Spleen (tissue), 7 donors: Measurements from ENCODE around the gene ZNF177.

Experiments
- POLR2A ChIP-seq, 3 donors: fragments of 450-650 bp; IDR thresholded peaks; one replicate each; pipeline ENCODE4 v1.5.1; 2017; ENCODE audit warnings: antibody characterized with exemption in 3 of 3, mild to moderate bottlenecking in 1 of 3
- POLR2AphosphoS5 ChIP-seq, 3 donors: sonication (generic); formaldehyde crosslinking; IDR thresholded peaks; one replicate each; pipeline ENCODE4 v1.5.1; 2017; ENCODE audit warnings: antibody characterized with exemption in 3 of 3
- TF ChIP-seq, protein P1 (sequence below), 11 experiments: fragments of 200-600 bp in 7 of 11; fragments of 450-650 bp in 4 of 11; sonication (generic) in 4 of 11; IDR thresholded peaks in 8 of 11; conservative IDR thresholded peaks in 3 of 11; 1 replicate in 7 of 11; 2 replicates in 4 of 11; pipeline versions ENCODE4 v1.4.0 to v1.8.0; 2016 to 2021; ENCODE audit warnings: antibody characterized with exemption in 11 of 11, inconsistent platforms in 4 of 11, mild to moderate bottlenecking in 1 of 11
- donor health status: DM: no; HTN: no; CAD: no; lungs with moderate emphysema.
- donor health status: DM: no; HTN: no; CAD: no.
- donor health status: DM: no; HTN: no; CAD: no.

DNA sequence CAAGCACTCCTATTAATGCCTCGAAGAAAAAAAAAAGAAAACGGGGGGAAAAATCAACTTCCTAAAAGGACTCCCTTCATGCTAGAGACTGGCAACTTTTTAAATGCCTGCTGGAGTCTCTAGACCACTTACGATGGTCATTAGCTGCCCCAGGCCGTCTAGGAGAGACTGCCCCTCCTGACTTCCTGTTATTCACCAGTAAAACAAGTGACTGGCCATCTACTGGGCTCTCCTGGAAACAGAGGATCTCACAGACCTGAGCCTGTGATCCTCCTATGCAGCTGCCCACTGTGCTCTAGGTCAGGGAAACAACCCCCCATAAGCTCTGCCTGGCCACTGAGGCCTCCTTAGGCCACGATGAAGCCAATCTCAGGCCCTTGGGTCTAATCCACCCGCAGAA is 65.1 kb downstream of the ZNF177 start:
- TF ChIP-seq, protein P1, sequence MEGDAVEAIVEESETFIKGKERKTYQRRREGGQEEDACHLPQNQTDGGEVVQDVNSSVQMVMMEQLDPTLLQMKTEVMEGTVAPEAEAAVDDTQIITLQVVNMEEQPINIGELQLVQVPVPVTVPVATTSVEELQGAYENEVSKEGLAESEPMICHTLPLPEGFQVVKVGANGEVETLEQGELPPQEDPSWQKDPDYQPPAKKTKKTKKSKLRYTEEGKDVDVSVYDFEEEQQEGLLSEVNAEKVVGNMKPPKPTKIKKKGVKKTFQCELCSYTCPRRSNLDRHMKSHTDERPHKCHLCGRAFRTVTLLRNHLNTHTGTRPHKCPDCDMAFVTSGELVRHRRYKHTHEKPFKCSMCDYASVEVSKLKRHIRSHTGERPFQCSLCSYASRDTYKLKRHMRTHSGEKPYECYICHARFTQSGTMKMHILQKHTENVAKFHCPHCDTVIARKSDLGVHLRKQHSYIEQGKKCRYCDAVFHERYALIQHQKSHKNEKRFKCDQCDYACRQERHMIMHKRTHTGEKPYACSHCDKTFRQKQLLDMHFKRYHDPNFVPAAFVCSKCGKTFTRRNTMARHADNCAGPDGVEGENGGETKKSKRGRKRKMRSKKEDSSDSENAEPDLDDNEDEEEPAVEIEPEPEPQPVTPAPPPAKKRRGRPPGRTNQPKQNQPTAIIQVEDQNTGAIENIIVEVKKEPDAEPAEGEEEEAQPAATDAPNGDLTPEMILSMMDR (IDR thresholded peaks at IDR 0.05 in 8 of 11, conservative IDR thresholded peaks at IDR 0.05 in 3 of 11), result no peak
- no peak for TF ChIP-seq POLR2AphosphoS5 (IDR thresholded peaks at IDR 0.05)
- TF ChIP-seq POLR2A (IDR thresholded peaks at IDR 0.05), result no peak
